IPS-20b (cell line): ENCODE data around the gene ITSN1.

ENCODE experiments used
- H3K27ac ChIP-seq: one replicate; pipeline ENCODE4 v1.5.1; 2013; ENCODE audit warnings: low read length
- H3K27me3 ChIP-seq: 2 replicates; pipeline ENCODE4 v1.6.1; 2013; ENCODE audit warnings: mild to moderate bottlenecking, low read length, inconsistent platforms; ENCODE audit not compliant: insufficient read depth
- H3K36me3 ChIP-seq: 2 replicates; pipeline ENCODE4 v1.6.1; 2013; ENCODE audit warnings: low read depth, mild to moderate bottlenecking, inconsistent platforms, low read length, moderate library complexity; ENCODE audit not compliant: insufficient read depth
- H3K4me1 ChIP-seq: 2 replicates; pipeline ENCODE4 v1.6.1; 2013; ENCODE audit warnings: mild to moderate bottlenecking, control low read depth, inconsistent platforms, low read length, moderate library complexity; ENCODE audit not compliant: insufficient read depth
- H3K4me3 ChIP-seq: 2 replicates; pipeline ENCODE4 v1.5.1; 2013; ENCODE audit warnings: mild to moderate bottlenecking, low read length, inconsistent platforms
- H3K9ac ChIP-seq: 2 replicates; pipeline ENCODE4 v1.6.1; 2013; ENCODE audit warnings: low read depth, mild to moderate bottlenecking, inconsistent platforms, low read length, moderate library complexity
- H3K9me3 ChIP-seq: 2 replicates; pipeline ENCODE4 v1.6.1; 2013; ENCODE audit warnings: mild to moderate bottlenecking, low read depth, low read length, inconsistent platforms; ENCODE audit not compliant: insufficient read depth

The ITSN1 gene

GRCh38 chr21:33801424-33802405, 159.4 kb downstream of the ITSN1 start:
- Histone ChIP-seq H3K27ac (no peak overlapping the region), H3K36me3 (peaks cover 47% of the 10 kb centered on the region), H3K9me3 (no peaks in the 10 kb centered on the region), H3K4me1 (peaks cover 6% of the 10 kb centered on the region; the same call in 1 of the 2 replicates), H3K27me3 (no peaks in the 10 kb centered on the region), H3K9ac (no peak overlapping the region), H3K4me3 (no peak overlapping the region)

GRCh38 chr21:33802481-33802880, 160.2 kb downstream of the ITSN1 start:
- H3K4me1 ChIP-seq: peaks cover 6% of the 10 kb centered on the region; the same call in 1 of the 2 replicates
- no peak overlapping the region for H3K9ac ChIP-seq
- no peak overlapping the region for H3K4me3 ChIP-seq
- H3K27me3 ChIP-seq: no peaks in the 10 kb centered on the region
- H3K9me3 ChIP-seq: no peaks in the 10 kb centered on the region
- no peak overlapping the region for H3K27ac ChIP-seq
- H3K36me3 ChIP-seq: peaks cover 39% of the 10 kb centered on the region

GRCh38 chr21:33808715-33809367, 166.5 kb downstream of the ITSN1 start:
- Histone ChIP-seq H3K27ac (no peak overlapping the region), H3K9ac (no peak overlapping the region), H3K9me3 (no peaks in the 10 kb centered on the region), H3K27me3 (no peaks in the 10 kb centered on the region), H3K4me1 (no peaks in the 10 kb centered on the region), H3K4me3 (no peak overlapping the region), H3K36me3 (peaks cover 32% of the 10 kb centered on the region)

GRCh38 chr21:33810766-33811165, 168.5 kb downstream of the ITSN1 start:
- no peak overlapping the region for H3K4me3 ChIP-seq
- no peaks in the 10 kb centered on the region for H3K27me3 ChIP-seq
- H3K4me1 ChIP-seq: peaks cover 6% of the 10 kb centered on the region; the same call in 1 of the 2 replicates
- no peak overlapping the region for H3K27ac ChIP-seq
- H3K9ac ChIP-seq: no peak overlapping the region
- H3K9me3 ChIP-seq: no peaks in the 10 kb centered on the region
- H3K36me3 ChIP-seq: peaks cover 49% of the 10 kb centered on the region

GRCh38 chr21:33811167-33812010, 169.1 kb downstream of the ITSN1 start:
- peaks cover 6% of the 10 kb centered on the region; the same call in 1 of the 2 replicates for H3K4me1 ChIP-seq
- no peaks in the 10 kb centered on the region for H3K9me3 ChIP-seq
- peaks cover 53% of the 10 kb centered on the region for H3K36me3 ChIP-seq
- H3K4me3 ChIP-seq: no peak overlapping the region
- no peak overlapping the region for H3K27ac ChIP-seq
- no peaks in the 10 kb centered on the region for H3K27me3 ChIP-seq
- no peak overlapping the region for H3K9ac ChIP-seq

- Histone ChIP-seq H3K27me3 (no peaks in the 10 kb centered on the region), H3K9me3 (no peaks in the 10 kb centered on the region), H3K36me3 (peaks cover 78% of the 10 kb centered on the region), H3K9ac (no peak overlapping the region), H3K4me1 (peaks cover 6% of the 10 kb centered on the region; the same call in 1 of the 2 replicates), H3K4me3 (no peak overlapping the region), H3K27ac (no peak overlapping the region)
Observed at GRCh38 chr21:33813832-33814365, 171.6 kb downstream of the ITSN1 start.

GRCh38 chr21:33815143-33815707, 172.9 kb downstream of the ITSN1 start:
- Histone ChIP-seq H3K9me3 (no peaks in the 10 kb centered on the region), H3K4me1 (peaks cover 6% of the 10 kb centered on the region; the same call in 1 of the 2 replicates), H3K27me3 (no peaks in the 10 kb centered on the region), H3K36me3 (peaks cover 85% of the 10 kb centered on the region), H3K27ac (no peak overlapping the region), H3K9ac (no peak overlapping the region), H3K4me3 (no peak overlapping the region)

GRCh38 chr21:33816174-33816573, 173.9 kb downstream of the ITSN1 start:
- no peaks in the 10 kb centered on the region for H3K9me3 ChIP-seq
- no peaks in the 10 kb centered on the region for H3K27me3 ChIP-seq
- peaks cover 6% of the 10 kb centered on the region; the same call in 1 of the 2 replicates for H3K4me1 ChIP-seq
- no peak overlapping the region for H3K4me3 ChIP-seq
- H3K36me3 ChIP-seq: peaks cover 90% of the 10 kb centered on the region
- no peak overlapping the region for H3K9ac ChIP-seq
- H3K27ac ChIP-seq: no peak overlapping the region

GRCh38 chr21:33817138-33817537, 174.8 kb downstream of the ITSN1 start:
- no peaks in the 10 kb centered on the region for H3K9me3 ChIP-seq
- H3K27ac ChIP-seq: no peak overlapping the region
- peaks cover 87% of the 10 kb centered on the region for H3K36me3 ChIP-seq
- peaks cover 6% of the 10 kb centered on the region; the same call in 1 of the 2 replicates for H3K4me1 ChIP-seq
- H3K4me3 ChIP-seq: no peak overlapping the region
- H3K9ac ChIP-seq: no peak overlapping the region
- no peaks in the 10 kb centered on the region for H3K27me3 ChIP-seq

GRCh38 chr21:33817663-33818451, 175.6 kb downstream of the ITSN1 start:
- no peak overlapping the region for H3K9ac ChIP-seq
- no peaks in the 10 kb centered on the region for H3K9me3 ChIP-seq
- peaks cover 87% of the 10 kb centered on the region for H3K36me3 ChIP-seq
- no peaks in the 10 kb centered on the region for H3K27me3 ChIP-seq
- peaks cover 6% of the 10 kb centered on the region; the same call in 1 of the 2 replicates for H3K4me1 ChIP-seq
- no peak overlapping the region for H3K4me3 ChIP-seq
- no peak overlapping the region for H3K27ac ChIP-seq
